GM18867 (cell line): ENCODE results near the gene KCNT1.

ENCODE experiments used
- ATAC-seq: cut with Tn5 transposase; IDR thresholded peaks from one replicate; pipeline ENCODE4 v1.9.1; 2021; ENCODE audit warnings: mild to moderate bottlenecking, moderate library complexity; ENCODE audit not compliant: unreplicated experiment

KCNT1 gene

DNA sequence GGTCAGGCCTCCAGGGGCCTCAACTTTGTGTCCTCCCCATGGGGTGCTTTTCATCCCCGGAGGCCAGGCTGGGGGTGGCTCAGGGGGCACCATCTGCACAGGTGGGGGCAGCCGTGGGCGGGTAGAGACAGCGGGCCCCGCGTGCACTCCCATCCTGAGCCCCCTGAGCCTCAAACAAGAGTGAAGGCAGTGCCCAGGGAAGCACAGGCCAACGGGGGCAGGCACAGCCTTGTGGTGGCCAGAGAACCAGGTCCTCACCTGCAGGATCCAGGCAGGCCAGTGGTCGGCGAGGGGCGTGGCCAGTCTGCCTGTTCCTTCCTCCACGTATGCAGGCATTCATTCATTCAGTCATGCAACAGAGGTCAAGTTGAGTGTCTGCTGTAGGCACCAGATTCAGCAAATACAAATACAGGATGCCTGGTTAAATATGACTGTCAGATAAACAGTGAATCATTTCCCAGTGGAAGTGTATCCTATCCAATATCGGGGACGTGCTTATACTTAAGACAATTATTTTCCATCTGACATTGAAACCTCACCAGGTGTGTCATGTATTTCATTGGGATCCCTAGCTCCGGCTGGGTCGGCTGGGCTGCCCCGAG lies 22.3 kb downstream of the KCNT1 start:
- ATAC-seq: no peak

GRCh38 chr9:135726138-135726853 lies 24.3 kb downstream of the KCNT1 start:
- ATAC-seq: no peak

- ATAC-seq: no peak
Measured at GRCh38 chr9:135727257-135727875, 25.4 kb downstream of the KCNT1 start.

DNA sequence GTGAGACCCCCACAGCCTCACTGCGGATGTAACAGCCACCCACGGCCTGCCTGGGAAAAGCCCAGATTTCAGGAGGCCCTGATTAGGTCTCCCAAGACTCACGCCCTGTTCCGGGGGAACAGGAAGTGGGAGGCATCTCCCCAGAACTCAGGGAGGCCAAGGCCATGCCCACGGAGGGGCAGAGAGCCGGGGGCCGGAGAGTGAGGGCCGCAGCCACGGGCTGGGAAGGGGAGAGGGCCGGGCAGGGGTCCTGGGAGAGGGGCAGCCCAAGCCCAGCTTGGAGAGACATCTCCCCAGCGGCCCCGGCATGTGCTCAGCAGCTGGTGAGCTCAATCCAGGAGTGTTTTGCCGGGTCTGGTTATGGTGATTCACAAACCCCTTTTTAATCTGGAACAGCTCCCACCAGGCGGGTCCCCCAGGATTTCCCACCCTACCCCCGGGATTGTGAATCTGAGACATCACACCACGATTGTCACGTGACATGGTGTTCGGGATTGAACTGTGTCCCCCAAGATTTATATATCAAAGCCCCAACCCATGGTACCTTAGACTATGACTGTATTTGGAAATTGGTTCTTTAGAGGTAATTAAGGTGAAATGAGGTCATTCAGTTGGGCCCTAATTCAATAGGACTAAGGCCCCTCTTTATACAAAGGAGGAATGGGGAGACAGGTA lies 26.6 kb downstream of the KCNT1 start:
- ATAC-seq: no peak

- ATAC-seq: no peak
Measured at GRCh38 chr9:135729480-135729879, 27.5 kb downstream of the KCNT1 start.

GRCh38 chr9:135731454-135731853 lies 29.5 kb downstream of the KCNT1 start:
- ATAC-seq: no peak

GRCh38 chr9:135732569-135733257 lies 30.7 kb downstream of the KCNT1 start:
- no peak for ATAC-seq

GRCh38 chr9:135734616-135735144 lies 32.7 kb downstream of the KCNT1 start:
- no peak for ATAC-seq

- ATAC-seq: no peak
Measured at GRCh38 chr9:135736272-135736978, 34.4 kb downstream of the KCNT1 start.

- no peak for ATAC-seq
Measured at GRCh38 chr9:135736979-135737839, 35.2 kb downstream of the KCNT1 start.

- ATAC-seq: no peak
Measured at GRCh38 chr9:135737840-135738521, 36.0 kb downstream of the KCNT1 start.

GRCh38 chr9:135739271-135740220 lies 37.6 kb downstream of the KCNT1 start:
- no peak for ATAC-seq

DNA sequence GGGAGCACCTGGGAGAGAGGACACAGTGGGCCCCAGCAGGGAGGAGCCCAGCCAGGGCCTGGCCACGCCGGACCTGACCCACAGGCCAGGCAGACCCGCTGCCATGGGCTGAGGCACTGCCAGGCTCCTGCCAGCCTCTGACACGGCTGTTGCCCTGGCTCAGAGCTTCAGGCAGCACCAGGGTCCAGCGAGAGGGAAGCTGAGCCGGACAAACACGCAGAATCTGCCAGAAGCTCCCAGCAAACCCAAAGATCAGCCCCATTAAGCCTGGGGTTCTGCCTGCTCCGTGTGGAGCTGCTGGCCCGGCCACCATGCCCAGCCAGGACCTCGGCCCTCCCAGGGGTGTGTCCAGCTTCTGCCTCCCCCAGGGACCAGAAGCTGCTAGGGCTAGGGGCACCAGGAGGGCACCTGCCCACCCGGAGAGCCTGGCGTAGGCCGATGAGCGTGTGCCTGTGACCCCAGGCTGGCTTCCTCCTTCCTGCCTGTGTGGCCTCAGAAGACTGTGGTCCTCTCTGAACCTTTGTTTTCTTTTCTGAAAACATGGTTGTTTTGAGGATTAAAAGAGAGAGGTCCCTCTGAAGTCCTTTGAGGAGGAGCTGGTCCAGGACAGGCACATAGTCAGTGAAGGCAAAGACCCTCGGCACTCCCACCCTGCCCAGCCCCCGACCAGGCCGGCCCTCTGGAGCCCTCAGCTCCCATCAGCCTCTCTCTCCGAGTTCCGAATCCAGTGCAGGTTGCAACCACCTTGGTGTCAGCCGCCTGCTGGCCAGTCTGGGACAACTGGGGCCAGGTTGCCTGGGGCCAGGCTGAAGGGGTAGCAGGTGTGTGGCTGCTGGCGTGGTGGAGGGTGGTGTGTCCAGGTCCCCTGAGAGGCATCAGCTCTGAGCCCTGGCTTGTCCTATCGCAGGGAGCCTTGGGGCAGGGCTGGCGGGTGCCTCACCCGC lies 39.6 kb downstream of the KCNT1 start:
- no peak for ATAC-seq

- ATAC-seq: no peak
Measured at GRCh38 chr9:135743021-135743420, 41.0 kb downstream of the KCNT1 start.

GRCh38 chr9:135743546-135744332 lies 41.8 kb downstream of the KCNT1 start:
- no peak for ATAC-seq
